ENCODE results near the gene RFC1.

GRCh38 chr4:39324446-39324845 lies 41.7 kb downstream of the RFC1 start:
- TF ChIP-seq EZH2 (IDR thresholded peaks at IDR 0.05; ENCODE audit: insufficient read depth, poor library complexity, severe bottlenecking) (no peak), EZH2phosphoT487 (IDR thresholded peaks at IDR 0.05; ENCODE audit: insufficient read depth, low read depth) (no peak)

All from GM23248 (cell line).